SK-N-SH treated with all-trans-retinoic acid at 6 μM for 48 hours (cell line): Measurements from ENCODE around the gene SNX9.

Experiments used
- ATAC-seq: fragments of 200-7000 bp; cut with Tn5 transposase; 3 replicates; pipeline ENCODE4 v1.9.1; 2020; ENCODE audit warnings: mild to moderate bottlenecking, moderate library complexity
- ARNTL ChIP-seq: fragments of 450-650 bp; formaldehyde crosslinking; IDR thresholded peaks from 2 replicates; pipeline ENCODE4 v1.5.0; 2020; ENCODE audit warnings: low read depth, mild to moderate bottlenecking, moderate library complexity, borderline replicate concordance
- CREB5 ChIP-seq: fragments of 250-450 bp; sonication (Bioruptor Pico); IDR thresholded peaks from 2 replicates; pipeline ENCODE4 v1.5.1; 2020; ENCODE audit warnings: low read depth, mild to moderate bottlenecking, moderate library complexity
- CSDC2 ChIP-seq: fragments of 250-450 bp; sonication (Bioruptor Pico); IDR thresholded peaks from 2 replicates; pipeline ENCODE4 v1.5.0; 2020; ENCODE audit warnings: mild to moderate bottlenecking, moderate library complexity
- CSRNP3 ChIP-seq: fragments of 250-450 bp; sonication (Bioruptor Pico); IDR thresholded peaks from 2 replicates; pipeline ENCODE4 v1.5.1; 2021; ENCODE audit warnings: mild to moderate bottlenecking, moderate library complexity
- ESRRG ChIP-seq: fragments of 250-450 bp; sonication (Bioruptor Pico); IDR thresholded peaks from 2 replicates; pipeline ENCODE4 v1.6.1; 2021; ENCODE audit warnings: mild to moderate bottlenecking
- GLIS3 ChIP-seq: fragments of 250-450 bp; sonication (Bioruptor Pico); IDR thresholded peaks from 2 replicates; pipeline ENCODE4 v1.5.0; 2020; ENCODE audit warnings: mild to moderate bottlenecking, moderate library complexity
- ISL1 ChIP-seq: fragments of 250-450 bp; sonication (Bioruptor Pico); IDR thresholded peaks from 2 replicates; pipeline ENCODE4 v2.1.2; 2022; ENCODE audit warnings: mild to moderate bottlenecking, moderate library complexity
- OSR1 ChIP-seq: fragments of 250-450 bp; sonication (Bioruptor Pico); IDR thresholded peaks from 2 replicates; pipeline ENCODE4 v1.8.0; 2022; ENCODE audit warnings: moderate library complexity, mild to moderate bottlenecking, inconsistent platforms
- PATZ1 ChIP-seq: fragments of 250-450 bp; sonication (Bioruptor Pico); IDR thresholded peaks from 2 replicates; pipeline ENCODE4 v1.8.0; 2020; ENCODE audit warnings: mild to moderate bottlenecking, moderate library complexity, borderline replicate concordance
- POU6F1 ChIP-seq: fragments of 250-450 bp; sonication (Bioruptor Pico); IDR thresholded peaks from 2 replicates; pipeline ENCODE4 v1.8.0; 2021; ENCODE audit warnings: low read depth, mild to moderate bottlenecking, moderate library complexity, borderline replicate concordance
- PPARA ChIP-seq: fragments of 250-450 bp; sonication (Bioruptor Pico); IDR thresholded peaks from 2 replicates; pipeline ENCODE4 v1.5.0; 2020; ENCODE audit warnings: mild to moderate bottlenecking, borderline replicate concordance
- RARB ChIP-seq: fragments of 250-450 bp; sonication (Bioruptor Pico); IDR thresholded peaks from 2 replicates; pipeline ENCODE4 v1.8.0; 2021; ENCODE audit warnings: mild to moderate bottlenecking, moderate library complexity
- SNAI2 ChIP-seq: fragments of 250-450 bp; sonication (Bioruptor Pico); IDR thresholded peaks from 2 replicates; pipeline ENCODE4 v1.5.0; 2020; ENCODE audit warnings: mild to moderate bottlenecking, moderate library complexity
- TCF4 ChIP-seq: fragments of 250-450 bp; sonication (Bioruptor Pico); IDR thresholded peaks from 2 replicates; pipeline ENCODE4 v1.8.0; 2021; ENCODE audit warnings: mild to moderate bottlenecking, moderate library complexity, borderline replicate concordance
- TOX ChIP-seq: fragments of 250-450 bp; sonication (Bioruptor Pico); IDR thresholded peaks from 2 replicates; pipeline ENCODE4 v1.8.0; 2021; ENCODE audit warnings: mild to moderate bottlenecking, moderate library complexity, borderline replicate concordance
- ZC3H10 ChIP-seq: fragments of 250-450 bp; sonication (Bioruptor Pico); IDR thresholded peaks from 2 replicates; pipeline ENCODE4 v1.5.1; 2021; ENCODE audit warnings: mild to moderate bottlenecking, moderate library complexity
- ZFP3 ChIP-seq: fragments of 250-450 bp; sonication (Bioruptor Pico); IDR thresholded peaks from 2 replicates; pipeline ENCODE4 v1.5.0; 2020; ENCODE audit warnings: mild to moderate bottlenecking, moderate library complexity
- ZFP30 ChIP-seq: fragments of 450-650 bp; formaldehyde crosslinking; IDR thresholded peaks from 2 replicates; pipeline ENCODE4 v1.5.0; 2022; ENCODE audit warnings: mild to moderate bottlenecking, moderate library complexity
- ZNF565 ChIP-seq: fragments of 450-650 bp; formaldehyde crosslinking; conservative IDR thresholded peaks from 2 replicates; pipeline ENCODE4 v1.5.0; 2020; ENCODE audit warnings: low read depth, mild to moderate bottlenecking, moderate library complexity
- ZNF70 ChIP-seq: fragments of 450-650 bp; formaldehyde crosslinking; IDR thresholded peaks from 2 replicates; pipeline ENCODE4 v1.5.0; 2020; ENCODE audit warnings: mild to moderate bottlenecking, moderate library complexity

Gene SNX9

GRCh38 chr6:157891544-157892362, 68.7 kb downstream of the SNX9 start (continued):
- TF ChIP-seq CSRNP3 (no peak), RARB (CRISPR knock-in tag) (no peak), TOX (CRISPR knock-in tag) (no peak), CSDC2 (no peak)

GRCh38 chr6:157892363-157892877, 69.4 kb downstream of the SNX9 start:
- TF ChIP-seq GLIS3 (no peak), CSDC2 (no peak), TOX (CRISPR knock-in tag) (no peak), OSR1 (CRISPR knock-in tag) (no peak), ISL1 (CRISPR knock-in tag) (no peak), CSRNP3 (no peak), ZNF565 (CRISPR knock-in tag) (no peak), PATZ1 (no peak), ZNF70 (CRISPR knock-in tag) (no peak), ESRRG (no peak)

GRCh38 chr6:157893238-157893637, 70.2 kb downstream of the SNX9 start:
- no peak for ATAC-seq
- TF ChIP-seq TCF4 (CRISPR knock-in tag) (no peak), GLIS3 (no peak), ZFP3 (no peak), RARB (CRISPR knock-in tag) (no peak), ISL1 (CRISPR knock-in tag) (no peak), ZFP30 (no peak), POU6F1 (CRISPR knock-in tag) (no peak), CREB5 (CRISPR knock-in tag) (no peak), SNAI2 (CRISPR knock-in tag) (no peak), TOX (CRISPR knock-in tag) (no peak), ARNTL (CRISPR knock-in tag) (no peak), PPARA (CRISPR knock-in tag) (no peak)

More at GRCh38 chr6:157892363-157892877, 69.4 kb downstream of the SNX9 start:
- no peak for ATAC-seq

- ATAC-seq: no peak
- TF ChIP-seq ZFP30 (no peak), GLIS3 (no peak), CSDC2 (no peak), ZC3H10 (no peak), ZFP3 (no peak), PATZ1 (no peak), TOX (CRISPR knock-in tag) (no peak), ISL1 (CRISPR knock-in tag) (no peak), RARB (CRISPR knock-in tag) (no peak), ZNF565 (CRISPR knock-in tag) (no peak), OSR1 (CRISPR knock-in tag) (no peak), CREB5 (CRISPR knock-in tag) (no peak), ARNTL (CRISPR knock-in tag) (no peak), POU6F1 (CRISPR knock-in tag) (no peak), ESRRG (no peak)
Observed at GRCh38 chr6:157895585-157895984, 72.5 kb downstream of the SNX9 start.
